GM21825 (cell line): ENCODE results near the gene MYL7.

Experiments used
- ATAC-seq: cut with Tn5 transposase; IDR thresholded peaks from one replicate; pipeline ENCODE4 v1.9.1; 2021; ENCODE audit warnings: mild to moderate bottlenecking, moderate library complexity; ENCODE audit not compliant: unreplicated experiment

Gene MYL7

DNA sequence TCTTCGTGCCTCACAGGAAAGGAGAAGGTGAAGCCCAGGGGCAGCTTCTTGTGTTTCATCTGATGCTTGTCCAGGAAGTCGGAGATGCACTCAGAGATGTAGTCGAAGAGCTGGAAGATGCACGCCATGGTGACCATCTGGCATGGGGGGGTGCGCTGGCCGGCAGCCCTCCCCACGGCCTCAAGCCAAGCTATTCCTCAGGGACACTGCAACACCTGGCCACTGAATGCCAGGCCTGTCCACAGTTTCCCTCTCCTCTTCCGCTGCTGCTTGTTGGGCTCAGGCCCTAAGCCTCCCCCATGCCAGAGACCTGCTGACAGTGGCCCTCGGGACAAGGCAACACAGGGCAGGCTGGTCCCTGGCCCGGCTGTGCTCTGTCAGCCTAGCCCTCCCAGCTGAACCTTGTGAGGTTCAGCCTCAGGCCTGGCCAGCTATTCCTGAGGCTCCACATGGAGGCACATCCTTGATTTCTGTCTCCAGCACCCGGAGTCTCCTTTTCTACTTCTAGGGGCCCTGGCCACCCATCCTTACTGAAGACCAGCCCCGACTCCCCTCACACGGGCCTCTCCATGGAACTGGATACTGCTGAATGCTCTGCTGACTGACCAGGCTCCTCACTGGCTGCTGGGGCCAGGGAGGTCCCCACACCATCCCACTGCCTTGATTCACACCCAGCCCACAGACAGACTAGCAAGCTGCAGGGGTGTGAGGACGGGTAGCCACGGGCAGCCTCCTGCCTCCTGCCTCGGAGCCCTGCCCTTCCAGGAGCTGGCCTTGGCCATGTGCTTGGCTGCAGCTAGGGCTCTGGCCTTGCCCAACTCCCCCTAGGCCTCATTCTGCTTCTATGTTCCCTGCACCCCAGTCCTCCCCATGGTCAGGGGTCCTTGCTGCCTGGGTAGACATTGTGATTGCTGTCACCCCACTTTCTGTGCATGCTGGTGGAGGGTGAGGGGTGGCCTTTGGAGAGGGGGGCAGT, 10.1 kb upstream of the MYL7 start:
- no peak for ATAC-seq

GRCh38 chr7:44150466-44150832, 9.3 kb upstream of the MYL7 start:
- peak; percentile 52 for ATAC-seq

DNA sequence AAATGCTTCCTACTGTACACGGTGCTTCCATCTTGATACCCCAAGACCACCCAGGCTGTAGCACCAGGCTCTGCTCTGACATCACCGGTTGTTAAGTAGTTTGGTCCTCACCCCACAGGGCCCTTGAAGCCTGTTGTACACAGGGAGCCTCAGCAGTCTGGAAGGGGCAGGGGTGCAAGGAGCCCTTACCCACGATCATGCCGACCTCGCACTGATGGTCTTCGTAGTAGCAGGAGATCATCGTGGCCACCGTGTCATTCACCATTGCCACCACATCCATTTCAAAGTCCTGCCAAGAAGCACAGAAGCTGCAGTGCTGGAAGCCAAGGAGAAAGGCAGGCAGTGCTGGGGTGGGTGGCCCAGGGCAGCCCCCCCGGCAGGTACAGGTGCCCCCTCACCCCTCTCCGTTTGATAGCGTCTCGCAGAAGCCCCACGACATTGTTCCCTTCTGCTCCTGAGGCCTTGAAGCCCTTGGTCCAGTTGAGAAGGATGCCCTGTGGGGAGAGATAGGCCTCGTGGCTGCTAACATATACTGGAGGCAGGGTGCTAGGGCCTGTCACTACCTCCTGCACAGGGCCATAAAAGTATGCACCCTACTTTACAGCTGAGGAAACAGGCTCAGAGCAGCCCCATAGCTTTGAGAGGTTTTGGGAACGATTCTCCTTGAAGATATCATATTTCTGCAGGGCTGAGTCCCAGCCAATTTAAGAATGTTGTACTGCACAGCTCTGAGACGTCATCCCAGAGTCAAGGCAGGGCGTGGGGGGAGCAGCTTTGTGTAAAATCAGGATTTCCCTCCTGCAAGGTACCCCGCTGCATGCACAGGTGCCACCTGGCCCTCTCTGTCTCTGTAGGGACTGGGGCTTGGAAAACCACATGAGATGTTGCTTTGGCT, 8.7 kb upstream of the MYL7 start:
- ATAC-seq, result no peak

DNA sequence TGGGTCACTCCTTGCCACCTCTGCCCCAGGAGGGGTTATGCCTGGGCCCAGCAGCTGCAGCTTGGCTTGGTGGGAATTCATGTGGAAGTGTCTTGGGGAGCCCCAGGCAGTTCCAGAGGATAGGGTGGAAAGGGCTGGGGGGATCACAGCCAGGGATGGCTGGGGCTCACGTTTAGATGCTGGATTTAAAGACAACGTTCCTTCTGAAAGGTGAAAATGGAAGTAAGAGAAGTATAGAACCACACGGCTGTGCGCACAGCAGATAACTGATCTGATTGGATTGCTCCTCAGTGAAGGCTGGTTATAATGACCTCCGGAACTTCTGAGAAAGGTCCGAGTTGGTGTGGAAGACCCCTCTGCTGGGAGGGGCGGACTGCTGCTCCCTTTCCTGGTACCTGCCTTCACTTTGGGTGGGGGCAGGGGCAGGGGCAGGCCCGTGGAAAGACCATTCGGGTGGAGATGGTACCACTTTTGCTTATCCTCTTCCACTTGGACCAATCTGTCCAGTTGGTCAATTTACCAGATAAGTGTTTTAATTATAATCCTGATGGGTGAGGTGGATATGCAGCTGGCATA, 7.9 kb upstream of the MYL7 start:
- ATAC-seq, result no peak

DNA sequence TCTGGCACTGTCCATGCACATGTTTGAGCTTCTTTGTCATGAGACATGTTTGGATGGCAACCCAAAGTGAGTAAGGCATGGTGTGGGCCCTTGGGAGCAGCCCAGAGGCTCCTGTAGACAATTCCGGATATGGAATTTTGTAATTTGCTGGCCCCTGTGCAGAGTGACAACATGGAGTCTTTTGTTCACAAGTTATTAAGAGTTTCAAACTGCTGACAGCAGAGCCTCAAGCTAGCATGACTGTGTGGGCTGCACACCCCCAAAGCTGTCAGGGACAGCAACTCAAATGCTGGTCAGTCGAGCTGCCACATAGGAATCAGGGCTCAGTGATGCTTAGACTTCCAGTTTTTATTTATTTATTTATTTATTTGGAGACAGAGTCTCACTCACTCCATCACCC, 7.0 kb upstream of the MYL7 start:
- ATAC-seq, result no peak

- ATAC-seq, result no peak
These were observed 6.2 kb upstream of the MYL7 start for GRCh38 chr7:44147026-44147991.

- ATAC-seq, result no peak
These were observed 5.1 kb upstream of the MYL7 start for GRCh38 chr7:44145969-44146911.

GRCh38 chr7:44145479-44145968, 4.4 kb upstream of the MYL7 start:
- ATAC-seq, result no peak

DNA sequence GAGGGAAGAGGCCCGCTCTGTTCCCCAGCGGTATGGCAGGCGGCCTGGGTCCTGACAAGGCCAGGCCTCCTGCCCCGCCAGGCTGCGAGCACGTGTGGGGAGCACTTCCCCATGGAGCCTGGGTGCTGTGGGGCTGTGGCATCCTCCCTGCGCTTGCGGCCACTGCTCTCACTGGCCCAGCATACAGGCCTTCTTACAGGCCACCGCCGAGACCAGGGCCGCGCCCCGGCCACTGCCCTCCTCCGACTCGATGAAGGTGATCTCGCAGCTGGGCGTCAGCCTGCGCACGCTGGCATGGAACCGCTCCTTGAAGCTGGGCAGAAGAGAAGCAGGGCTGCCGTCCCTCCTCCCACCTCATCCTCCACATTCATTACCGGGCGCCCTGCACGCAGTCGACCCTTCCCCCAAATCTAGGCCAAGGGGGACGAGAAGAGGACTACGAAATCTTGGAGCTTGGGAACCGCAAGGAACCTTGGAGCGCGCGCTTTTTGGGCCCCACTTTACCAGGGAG, 3.9 kb upstream of the MYL7 start:
- no peak for ATAC-seq

GRCh38 chr7:44144426-44144967, 3.4 kb upstream of the MYL7 start:
- ATAC-seq, result no peak

DNA sequence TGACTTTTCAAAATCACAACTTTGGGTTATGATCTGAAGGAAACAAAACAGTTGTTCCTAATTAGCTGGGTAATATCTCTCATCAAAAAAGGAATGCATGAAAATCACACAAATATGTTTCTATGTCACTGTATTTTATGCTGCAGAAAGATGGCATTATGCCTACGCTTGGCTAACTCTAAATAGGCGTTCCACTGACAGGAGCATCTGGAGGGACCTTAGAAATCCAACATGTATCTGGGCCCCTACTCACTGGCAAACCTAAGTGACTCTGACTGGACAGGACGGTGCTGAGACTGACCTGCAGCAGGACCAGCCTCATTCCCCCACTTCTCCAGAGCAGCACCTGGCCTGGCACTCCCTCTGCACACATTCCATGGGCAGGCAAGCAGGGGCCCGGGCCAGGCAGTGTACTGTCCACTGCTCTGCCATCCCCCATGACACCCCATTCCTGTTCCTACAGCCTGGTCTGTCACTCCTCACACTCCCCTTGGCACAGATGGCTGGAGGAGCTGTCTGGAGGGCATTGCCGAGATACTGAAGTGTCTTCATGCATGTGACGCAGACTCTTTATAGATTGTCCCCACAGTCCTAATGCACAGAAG, 2.6 kb upstream of the MYL7 start:
- no peak for ATAC-seq

DNA sequence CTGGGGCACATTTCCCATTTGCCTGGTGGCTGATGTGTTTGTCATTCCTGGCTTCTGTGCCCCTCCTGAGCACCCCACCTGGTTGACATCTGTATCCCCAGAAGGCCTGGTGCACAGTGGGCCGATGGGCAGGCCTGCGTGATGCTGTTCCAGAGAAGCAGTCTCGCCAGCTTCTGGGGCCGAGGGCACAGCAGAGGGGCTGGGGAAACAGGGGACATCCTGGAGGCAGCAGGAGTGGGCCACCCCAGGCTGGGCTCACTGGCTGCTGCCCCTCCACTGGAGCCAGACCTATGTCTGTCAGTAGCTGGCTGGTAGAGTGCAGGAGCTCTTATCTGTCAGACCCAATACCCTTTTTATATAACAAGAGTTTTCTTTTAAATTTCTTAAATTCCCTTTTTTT, 896 bp upstream of the MYL7 start:
- no peak for ATAC-seq

GRCh38 chr7:44140341-44140740, 791 bp downstream of the MYL7 start:
- no peak for ATAC-seq

GRCh38 chr7:44139311-44140010, 1.7 kb downstream of the MYL7 start:
- no peak for ATAC-seq

DNA sequence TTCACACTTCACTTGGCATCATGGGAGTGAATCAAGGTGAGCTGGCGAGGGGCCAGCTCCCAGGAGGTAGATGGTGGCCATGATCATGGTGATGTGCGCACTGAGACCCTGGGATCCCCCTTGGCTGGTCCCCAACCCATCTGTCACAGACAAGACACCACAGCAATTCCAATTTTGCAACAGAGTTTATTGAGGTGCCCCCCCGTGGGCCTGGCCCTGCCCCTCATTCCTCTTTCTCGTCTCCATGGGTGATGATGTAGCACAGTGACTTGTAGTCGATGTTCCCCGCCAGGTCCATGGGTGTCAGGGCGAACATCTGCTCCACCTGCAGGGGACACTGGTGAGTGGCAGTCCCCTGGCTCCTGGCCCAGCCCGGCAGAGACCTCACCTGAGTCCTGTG, 2.4 kb downstream of the MYL7 start:
- ATAC-seq, result no peak

- no peak for ATAC-seq
These were observed 4.4 kb downstream of the MYL7 start for GRCh38 chr7:44136731-44137130.

GRCh38 chr7:44134943-44135628, 6.0 kb downstream of the MYL7 start:
- ATAC-seq, result no peak
